Measurements from ENCODE around the gene ZNF865. TPM values are rescaled to one million over a fixed set of nuclear protein-coding genes. Genes with fewer than 3 reads are reported as not detected.

The ZNF865 gene
- total and polyA plus RNA-seq, 2 of the 8 experiments (the other 6 are each of a cell fraction or from before 2014, with no cell fraction given): 3.5 to 13.6 TPM

DNA sequence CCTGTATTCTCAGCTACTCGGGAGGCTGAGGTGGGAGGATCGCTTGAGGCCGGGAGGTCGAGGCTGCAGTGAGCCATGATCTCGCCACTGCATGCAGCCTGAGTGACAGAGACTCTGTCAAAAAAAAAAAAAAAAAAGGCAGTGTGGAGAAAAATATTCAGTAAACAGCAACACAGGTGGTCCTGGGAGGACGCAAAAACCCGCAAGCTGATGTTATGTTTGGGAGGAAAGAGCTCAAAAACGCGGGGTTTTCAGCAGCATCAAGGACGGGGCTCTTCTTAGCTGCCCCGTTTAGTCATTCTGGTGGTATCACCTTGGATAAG is 19.5 kb downstream of the ZNF865 start:
- Histone ChIP-seq H3K4me3 (ENCODE audit: extremely low read depth in 1 of 4, insufficient read depth in 2 of 4, low read depth in 3 of 4, low read length in 4 of 4) (peak overlapping the region in 3 of 4 experiments; percentile 6 to 95 (median 80); a peak in 3 of 8 replicates), H3K36me3 (ENCODE audit: control insufficient read depth in 2 of 4, insufficient read depth in 4 of 4, low read length in 3 of 4) (peaks cover 0 to 11% (median 1%) of the 10 kb centered on the region in 4 experiments; a peak in 4 of 8 replicates), H4K91ac (replicated peaks; ENCODE audit: insufficient read length, low read length) (no peak overlapping the region), H3K9me3 (ENCODE audit: insufficient read depth in 2 of 2, low read depth in 1 of 2, low read length in 1 of 2) (no peaks in the 10 kb centered on the region), H2BK5ac (ENCODE audit: low read depth, low read length) (no peak overlapping the region), H2BK12ac (ENCODE audit: low read depth, low read length) (no peak overlapping the region), H3K79me1 (ENCODE audit: low read depth, low read length) (no peaks in the 10 kb centered on the region), H3K23me2 (ENCODE audit: low read depth, low read length) (no peaks in the 10 kb centered on the region), H2AFZ (ENCODE audit: low read length) (peak overlapping the region; percentile 94), H3K18ac (ENCODE audit: extremely low read depth, low read length) (no peak overlapping the region), H3K23ac (ENCODE audit: insufficient read length) (no peak overlapping the region), H3K27ac (ENCODE audit: low read depth, low read length) (no peak overlapping the region), H3K14ac (ENCODE audit: insufficient read length) (no peak overlapping the region), H4K8ac (ENCODE audit: extremely low read depth, insufficient read depth, low read length) (no peak overlapping the region), H3K79me2 (ENCODE audit: control insufficient read depth in 1 of 2, insufficient read depth in 2 of 2, low read length in 2 of 2) (no peaks in the 10 kb centered on the region), H3K27me3 (replicated peaks in 1 of 4; ENCODE audit: control insufficient read depth in 3 of 4, extremely low read depth in 1 of 4, insufficient read depth in 3 of 4, low read length in 3 of 4) (no peaks in the 10 kb centered on the region), H3K56ac (replicated peaks; ENCODE audit: insufficient read length, low read depth, low read length) (no peak overlapping the region), H2AK5ac (ENCODE audit: low read depth, low read length) (no peak overlapping the region), H3K4me2 (ENCODE audit: insufficient read depth in 1 of 2, low read depth in 2 of 2, low read length in 2 of 2) (peak overlapping the region; percentile 50 to 80), H2BK15ac (ENCODE audit: low read length) (no peak overlapping the region), H3K4me1 (replicated peaks in 1 of 4; ENCODE audit: control insufficient read depth in 3 of 4, insufficient read depth in 4 of 4, low read length in 3 of 4) (peaks cover 0 to 3% (median 0%) of the 10 kb centered on the region in 4 experiments; a peak in 3 of 7 replicates), H3K9ac (replicated peaks in 1 of 4; ENCODE audit: extremely low read depth in 1 of 4, low read depth in 3 of 4, low read length in 3 of 4) (peak overlapping the region in 1 of 4 experiments; percentile 14; a peak in 1 of 7 replicates), H2BK20ac (ENCODE audit: low read length) (no peak overlapping the region), H2BK120ac (replicated peaks; ENCODE audit: low read depth, low read length) (no peak overlapping the region), H3K4ac (replicated peaks; ENCODE audit: insufficient read length, low read depth, low read length) (no peak overlapping the region), H4K20me1 (replicated peaks in 1 of 2; ENCODE audit: control insufficient read depth in 1 of 2, insufficient read depth in 2 of 2, low read length in 2 of 2) (peaks cover 1 to 5% of the 10 kb centered on the region in 2 experiments), H4K5ac (ENCODE audit: insufficient read length, low read depth, low read length) (no peak overlapping the region)
- no peak for TF ChIP-seq RXRA (IDR thresholded peaks at IDR 0.05; ENCODE audit: insufficient read depth, low read depth, low read length)
- 0 out of 2 replicates have a peak, but pooled peaks have one; percentile 34 for TF ChIP-seq KDM1A (IDR thresholded peaks at IDR 0.05; ENCODE audit: borderline replicate concordance, low read length)
- POLR2A ChIA-PET (ENCODE audit: partially characterized antibody): interaction anchor here (0.6 to 6.8 kb wide), 15 partner anchors 9 to 366 kb away, joined by 3 to 25 read pairs (median 5); partner anchors contain the start of genes CCDC106, FIZ1, ZNF524 and ZNF581
- FAIRE-seq: no peak
- no peak for DNase-seq (ENCODE audit: low read depth in 1 of 2, low spot score in 2 of 2)
- 78% methylated on average over 10 of the region's 11 CpGs; no CpG with 5 or more reads in 1 of the 2 experiments for WGBS, 2 experiments (ENCODE audit: extremely low coverage in 1 of 2, insufficient coverage in 1 of 2, insufficient read length in 1 of 2, insufficient replicate concordance in 2 of 2, low coverage in 1 of 2, low lambda C conversion rate in 2 of 2, missing lambda C conversion rate in 1 of 2)
- CTCF ChIA-PET (ENCODE audit: partially characterized antibody): interaction anchor here (0.6 to 8.0 kb wide), 4 partner anchors 7 to 551 kb away, joined by 3 to 38 read pairs (median 6); partner anchors contain the start of gene GALP

Data from H1 (cell line).